H9 (cell line): ENCODE results near the gene PEPD. TPM values are rescaled to one million over a fixed set of nuclear protein-coding genes. Genes with fewer than 3 reads are reported as not detected.
A peak's percentile ranks its signal among the peaks of the same experiment; 100 is the strongest.

Source experiments
- DNase-seq: peaks from one replicate; pipeline ENCODE4 v3.0.0-alpha.2; 2017
- H2AFZ ChIP-seq: one replicate; pipeline ENCODE4 v1.6.1; 2013; ENCODE audit warnings: mild to moderate bottlenecking, low read length, control low read depth, moderate library complexity
- H2AK5ac ChIP-seq: 2 replicates; pipeline ENCODE4 v1.6.1; 2013; ENCODE audit warnings: low read length, control low read depth, mixed read lengths; ENCODE audit not compliant: insufficient read length
- H2BK120ac ChIP-seq: one replicate; pipeline ENCODE4 v1.6.1; 2013; ENCODE audit warnings: low read depth, mild to moderate bottlenecking, low read length, control low read depth, inconsistent platforms; ENCODE audit not compliant: poor library complexity, severe bottlenecking
- H2BK12ac ChIP-seq: 2 replicates; pipeline ENCODE4 v1.6.1; 2013; ENCODE audit warnings: low read length, control low read depth, mixed read lengths, low read depth; ENCODE audit not compliant: insufficient read length
- H2BK15ac ChIP-seq: 2 replicates; pipeline ENCODE4 v1.6.1; 2013; ENCODE audit warnings: low read depth, low read length, control low read depth
- H2BK20ac ChIP-seq: one replicate; pipeline ENCODE4 v1.6.1; 2013; ENCODE audit warnings: low read depth, mild to moderate bottlenecking, low read length, control low read depth, inconsistent platforms; ENCODE audit not compliant: poor library complexity, severe bottlenecking
- H2BK5ac ChIP-seq: 2 replicates; pipeline ENCODE4 v1.6.1; 2013; ENCODE audit warnings: low read length, control low read depth, mixed read lengths; ENCODE audit not compliant: insufficient read length
- H3K14ac ChIP-seq: 2 replicates; pipeline ENCODE4 v1.6.1; 2013; ENCODE audit warnings: low read length, control low read depth; ENCODE audit not compliant: insufficient read depth
- H3K18ac ChIP-seq: 2 replicates; pipeline ENCODE4 v1.6.1; 2013; ENCODE audit warnings: low read depth, mild to moderate bottlenecking, mixed read lengths, low read length, control low read depth; ENCODE audit not compliant: insufficient read length
- H3K23ac ChIP-seq: 2 replicates; pipeline ENCODE4 v1.6.1; 2013; ENCODE audit warnings: low read length, control low read depth, mixed read lengths, low read depth; ENCODE audit not compliant: insufficient read length
- H3K23me2 ChIP-seq: 2 replicates; pipeline ENCODE4 v1.6.1; 2013; ENCODE audit warnings: low read depth, mild to moderate bottlenecking, mixed read lengths, low read length, control low read depth; ENCODE audit not compliant: insufficient read length, poor library complexity, severe bottlenecking
- H3K27ac ChIP-seq: 2 replicates; pipeline ENCODE4 v1.5.1; 2013; ENCODE audit warnings: low read length, control low read depth, mixed read lengths, low read depth; ENCODE audit not compliant: insufficient read length
- H3K27me3 ChIP-seq: 2 replicates; pipeline ENCODE4 v1.6.1; 2013; ENCODE audit warnings: low read length, control low read depth, inconsistent platforms; ENCODE audit not compliant: insufficient read depth
- H3K4ac ChIP-seq: 2 replicates; pipeline ENCODE4 v1.6.1; 2013; ENCODE audit warnings: low read depth, mild to moderate bottlenecking, control low read depth, inconsistent platforms, low read length, moderate library complexity
- H3K4me1 ChIP-seq: 2 replicates; pipeline ENCODE4 v1.6.1; 2013; ENCODE audit warnings: low read length, control low read depth, inconsistent platforms; ENCODE audit not compliant: insufficient read depth
- H3K4me2 ChIP-seq: 2 replicates; pipeline ENCODE4 v1.6.1; 2013; ENCODE audit warnings: low read length, control low read depth, mixed read lengths; ENCODE audit not compliant: insufficient read length, insufficient read depth
- H3K56ac ChIP-seq: 2 replicates; pipeline ENCODE4 v1.6.1; 2013; ENCODE audit warnings: low read depth, mild to moderate bottlenecking, mixed read lengths, low read length, control low read depth; ENCODE audit not compliant: insufficient read length
- H3K79me1 ChIP-seq: 2 replicates; pipeline ENCODE4 v1.6.1; 2013; ENCODE audit warnings: low read depth, mild to moderate bottlenecking, moderate library complexity, low read length, control low read depth, inconsistent platforms; ENCODE audit not compliant: insufficient read depth, poor library complexity, severe bottlenecking
- H3K79me2 ChIP-seq: 2 replicates; pipeline ENCODE4 v1.6.1; 2013; ENCODE audit warnings: low read length, control low read depth, inconsistent platforms; ENCODE audit not compliant: insufficient read depth
- H3K9ac ChIP-seq: 2 replicates; pipeline ENCODE4 v1.6.1; 2013; ENCODE audit warnings: low read length, control low read depth, mixed read lengths; ENCODE audit not compliant: insufficient read length; ENCODE audit errors: extremely low read depth
- H3K9me3 ChIP-seq: one replicate; pipeline ENCODE4 v1.6.1; 2013; ENCODE audit warnings: low read depth, low read length, inconsistent platforms; ENCODE audit not compliant: control insufficient read depth
- H3T11ph ChIP-seq: one replicate; pipeline ENCODE4 v1.6.1; 2013; ENCODE audit warnings: mild to moderate bottlenecking, low read length, control low read depth, inconsistent platforms
- H4K20me1 ChIP-seq: one replicate; pipeline ENCODE4 v1.6.1; 2013; ENCODE audit not compliant: control insufficient read depth, insufficient read length, insufficient read depth
- H4K5ac ChIP-seq: 2 replicates; pipeline ENCODE4 v1.6.1; 2013; ENCODE audit warnings: low read depth, mild to moderate bottlenecking, mixed read lengths, low read length, control low read depth; ENCODE audit not compliant: insufficient read length
- H4K8ac ChIP-seq: replicated peaks from 2 replicates; pipeline ENCODE4 v1.6.1; 2013; ENCODE audit warnings: low read length, control low read depth, mixed read lengths, low read depth; ENCODE audit not compliant: insufficient read length
- H4K91ac ChIP-seq: 2 replicates; pipeline ENCODE4 v1.6.1; 2013; ENCODE audit warnings: low read depth, mild to moderate bottlenecking, moderate library complexity, mixed read lengths, low read length, control low read depth; ENCODE audit not compliant: insufficient read length
- H3K27ac Mint-ChIP-seq, 3 experiments: 2 replicates in 2 of 3; 3 replicates in 1 of 3; pipeline ENCODE4 v1.8.0; 2020 to 2021; ENCODE audit warnings: mixed read lengths in 3 of 3, mild to moderate bottlenecking in 1 of 3, moderate library complexity in 1 of 3
- H3K27me3 Mint-ChIP-seq: 2 replicates; pipeline ENCODE4 v1.8.0; 2021; ENCODE audit warnings: low read depth, mild to moderate bottlenecking, moderate library complexity, mixed read lengths
- H3K36me3 Mint-ChIP-seq, 3 experiments: 2 replicates in 2 of 3; 3 replicates in 1 of 3; pipeline ENCODE4 v1.8.0; 2020 to 2021; ENCODE audit warnings: low read depth in 3 of 3, mixed read lengths in 3 of 3; ENCODE audit not compliant: insufficient read depth in 1 of 3
- H3K4me1 Mint-ChIP-seq, 2 experiments: 2 replicates each; pipeline ENCODE4 v1.8.0; 2020; ENCODE audit warnings: mixed read lengths in 2 of 2
- H3K4me3 Mint-ChIP-seq, 2 experiments: 2 replicates in 1 of 2; 3 replicates in 1 of 2; pipeline ENCODE4 v1.8.0; 2020 to 2021; ENCODE audit warnings: mild to moderate bottlenecking in 2 of 2, mixed read lengths in 2 of 2, moderate library complexity in 1 of 2
- H3K9me3 Mint-ChIP-seq, 2 experiments: 2 replicates in 1 of 2; 3 replicates in 1 of 2; pipeline ENCODE4 v1.8.0; 2020; ENCODE audit warnings: mild to moderate bottlenecking in 2 of 2, mixed read lengths in 2 of 2, moderate library complexity in 1 of 2
- CTCF ChIP-seq: fragments of 200-600 bp; sonication (generic); conservative IDR thresholded peaks from 3 replicates; pipeline ENCODE4 v1.8.0; 2021; ENCODE audit warnings: antibody characterized with exemption, mild to moderate bottlenecking
- WGBS: extraction: QIAGEN DNeasy Blood & Tissue Kit; methylation state at CpG from one replicate; pipeline ENCODE4 v1.1.7; 2013; ENCODE audit warnings: missing lambda C conversion rate, low lambda C conversion rate, mixed read lengths; ENCODE audit not compliant: insufficient read length; ENCODE audit errors: extremely low coverage; 5-methylcytosine and 5-hydroxymethylcytosine counted together
- total RNA-seq: library from RNA; stranded (reverse); gene quantifications from 2 replicates; pipeline ENCODE4 v1.2.1, GENCODE V29; 2021

The PEPD gene
- total RNA-seq, 1 experiment from 2014 or later: 52.8 TPM

GRCh38 chr19:33428627-33429125, 92.9 kb downstream of the PEPD start:
- no peak overlapping the region for H2BK5ac ChIP-seq
- DNase-seq: no peak
- no peak overlapping the region for H3K9ac ChIP-seq
- H3K4me2 ChIP-seq: no peak overlapping the region
- no peaks in the 10 kb centered on the region for H3K27me3 Mint-ChIP-seq
- H3K9me3 ChIP-seq: no peaks in the 10 kb centered on the region
- no peak overlapping the region for H3T11ph ChIP-seq
- no peak overlapping the region for H3K4me3 Mint-ChIP-seq
- H3K27ac ChIP-seq: no peak overlapping the region
- no peak for TF ChIP-seq CTCF
- no peak overlapping the region for H3K14ac ChIP-seq
- no peak overlapping the region for H4K91ac ChIP-seq
- no peaks in the 10 kb centered on the region for H4K20me1 ChIP-seq
- no peak overlapping the region for H4K8ac ChIP-seq
- H3K56ac ChIP-seq: no peak overlapping the region
- H3K9me3 Mint-ChIP-seq: no peaks in the 10 kb centered on the region
- peak overlapping the region in 2 of 3 experiments; percentile 34 to 42; a peak in 3 of 7 replicates for H3K27ac Mint-ChIP-seq
- no peak overlapping the region for H2BK15ac ChIP-seq
- H3K36me3 Mint-ChIP-seq: peaks cover 0 to 3% (median 0%) of the 10 kb centered on the region in 3 experiments; a peak in 1 of 7 replicates
- no peak overlapping the region for H3K4ac ChIP-seq
- no peak overlapping the region for H4K5ac ChIP-seq
- H3K18ac ChIP-seq: no peak overlapping the region
- peaks cover 0 to 2% of the 10 kb centered on the region in 2 experiments; a peak in 1 of 4 replicates for H3K4me1 Mint-ChIP-seq
- no peaks in the 10 kb centered on the region for H3K23me2 ChIP-seq
- H2AFZ ChIP-seq: no peak overlapping the region
- no peak overlapping the region for H2BK12ac ChIP-seq
- no CpG with 5 or more reads among the region's 5 CpGs for WGBS
- no peak overlapping the region for H2BK20ac ChIP-seq
- no peak overlapping the region for H2BK120ac ChIP-seq
- H3K23ac ChIP-seq: no peak overlapping the region
- no peaks in the 10 kb centered on the region for H3K79me2 ChIP-seq
- no peaks in the 10 kb centered on the region for H3K4me1 ChIP-seq
- no peak overlapping the region for H2AK5ac ChIP-seq
- no peaks in the 10 kb centered on the region for H3K27me3 ChIP-seq
- no peaks in the 10 kb centered on the region for H3K79me1 ChIP-seq
